Nephron progenitor cell (in vitro differentiated cells): ENCODE measurements around the gene COLEC12.

Experiments
- DNase-seq: peaks from one replicate; pipeline ENCODE4 v3.0.0; 2021
- H3K27ac Mint-ChIP-seq: 2 replicates; pipeline ENCODE4 v1.8.0; 2021; ENCODE audit warnings: mild to moderate bottlenecking, moderate library complexity, mixed read lengths
- H3K27me3 Mint-ChIP-seq: 2 replicates; pipeline ENCODE4 v1.8.0; 2021; ENCODE audit warnings: mild to moderate bottlenecking, low read depth, mixed read lengths; ENCODE audit not compliant: poor library complexity
- H3K36me3 Mint-ChIP-seq: 2 replicates; pipeline ENCODE4 v1.8.0; 2021; ENCODE audit warnings: low read depth, mixed read lengths
- H3K4me1 Mint-ChIP-seq: 2 replicates; pipeline ENCODE4 v1.8.0; 2021; ENCODE audit warnings: mixed read lengths
- H3K4me3 Mint-ChIP-seq: 2 replicates; pipeline ENCODE4 v1.8.0; 2021; ENCODE audit warnings: mild to moderate bottlenecking, moderate library complexity, mixed read lengths
- H3K9me3 Mint-ChIP-seq: 2 replicates; pipeline ENCODE4 v1.8.0; 2021; ENCODE audit warnings: mild to moderate bottlenecking, moderate library complexity, mixed read lengths
- TF ChIP-seq, protein P1 (sequence below): fragments of 200-600 bp; sonication (generic); IDR thresholded peaks from 2 replicates; pipeline ENCODE4 v1.5.0; 2021; ENCODE audit warnings: antibody characterized with exemption

The COLEC12 gene

DNA sequence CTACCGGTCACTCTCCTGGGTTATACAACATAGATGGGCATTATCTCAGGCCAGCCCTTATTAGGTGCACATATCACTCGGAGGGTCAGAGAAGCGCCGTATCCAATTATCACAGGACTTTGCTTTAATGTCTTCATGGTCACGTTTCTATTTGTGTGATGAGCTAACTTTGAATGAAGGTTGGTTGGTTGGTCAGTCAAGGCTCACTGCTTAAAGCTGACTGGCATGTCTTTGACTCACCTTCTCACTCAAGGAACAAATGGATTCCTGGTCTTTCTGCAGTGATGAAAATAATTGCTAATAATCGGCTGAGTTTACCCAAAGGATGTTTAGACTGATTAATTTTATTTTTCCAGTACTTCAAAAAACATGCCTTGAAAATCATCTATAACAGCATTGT, 39.7 kb downstream of the COLEC12 start:
- no peaks in the 10 kb centered on the region for H3K27me3 Mint-ChIP-seq
- peak overlapping the region; percentile 75 for H3K27ac Mint-ChIP-seq
- H3K4me3 Mint-ChIP-seq: no peak overlapping the region
- no peak for DNase-seq
- H3K9me3 Mint-ChIP-seq: peaks cover 30% of the 10 kb centered on the region
- H3K36me3 Mint-ChIP-seq: peaks cover 63% of the 10 kb centered on the region
- H3K4me1 Mint-ChIP-seq: peaks cover 79% of the 10 kb centered on the region
- TF ChIP-seq, protein P1, sequence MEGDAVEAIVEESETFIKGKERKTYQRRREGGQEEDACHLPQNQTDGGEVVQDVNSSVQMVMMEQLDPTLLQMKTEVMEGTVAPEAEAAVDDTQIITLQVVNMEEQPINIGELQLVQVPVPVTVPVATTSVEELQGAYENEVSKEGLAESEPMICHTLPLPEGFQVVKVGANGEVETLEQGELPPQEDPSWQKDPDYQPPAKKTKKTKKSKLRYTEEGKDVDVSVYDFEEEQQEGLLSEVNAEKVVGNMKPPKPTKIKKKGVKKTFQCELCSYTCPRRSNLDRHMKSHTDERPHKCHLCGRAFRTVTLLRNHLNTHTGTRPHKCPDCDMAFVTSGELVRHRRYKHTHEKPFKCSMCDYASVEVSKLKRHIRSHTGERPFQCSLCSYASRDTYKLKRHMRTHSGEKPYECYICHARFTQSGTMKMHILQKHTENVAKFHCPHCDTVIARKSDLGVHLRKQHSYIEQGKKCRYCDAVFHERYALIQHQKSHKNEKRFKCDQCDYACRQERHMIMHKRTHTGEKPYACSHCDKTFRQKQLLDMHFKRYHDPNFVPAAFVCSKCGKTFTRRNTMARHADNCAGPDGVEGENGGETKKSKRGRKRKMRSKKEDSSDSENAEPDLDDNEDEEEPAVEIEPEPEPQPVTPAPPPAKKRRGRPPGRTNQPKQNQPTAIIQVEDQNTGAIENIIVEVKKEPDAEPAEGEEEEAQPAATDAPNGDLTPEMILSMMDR: no peak

DNA sequence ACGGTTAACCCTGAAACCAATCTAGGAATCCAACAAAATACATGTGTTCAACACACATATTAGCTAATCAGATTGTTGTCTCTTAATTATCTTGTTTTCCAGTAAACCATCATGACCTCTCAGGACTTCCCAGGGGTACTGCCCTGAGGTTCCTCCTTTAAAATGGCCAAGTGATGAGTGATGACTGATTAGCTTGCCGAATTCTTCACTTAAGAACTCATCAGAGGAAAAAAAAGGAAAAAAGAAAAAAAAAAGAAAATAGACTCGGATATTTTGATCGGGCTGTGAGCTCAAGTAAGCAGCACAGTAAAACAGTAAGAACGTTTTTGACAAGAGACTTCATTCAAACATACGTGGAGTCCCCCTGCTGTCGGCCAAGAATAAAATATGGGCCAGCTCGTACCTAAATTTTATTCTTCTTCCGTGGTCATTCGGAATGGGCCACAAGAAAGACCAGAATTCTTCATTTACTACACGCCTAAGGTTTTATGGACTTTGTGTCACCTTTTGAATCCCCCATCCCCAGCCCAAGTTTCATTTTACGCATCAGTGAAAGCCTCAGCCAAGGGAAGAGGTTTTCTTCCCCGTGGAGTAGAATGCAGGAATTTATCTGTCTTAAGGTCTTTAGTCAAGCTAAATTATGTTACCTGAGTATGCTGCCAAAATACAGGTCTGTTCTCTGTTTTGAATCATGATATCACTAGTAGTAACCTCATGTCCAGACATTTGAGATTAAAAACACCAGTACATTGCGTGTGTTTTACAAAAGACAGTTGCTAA, 40.5 kb downstream of the COLEC12 start:
- Mint-ChIP-seq H3K36me3 (peaks cover 67% of the 10 kb centered on the region), H3K9me3 (peaks cover 30% of the 10 kb centered on the region), H3K27me3 (no peaks in the 10 kb centered on the region), H3K4me1 (peaks cover 81% of the 10 kb centered on the region), H3K4me3 (peak overlapping the region; percentile 39), H3K27ac (peak overlapping the region; percentile 65)
- DNase-seq: no peak
- TF ChIP-seq, protein P1: no peak

- TF ChIP-seq, protein P1: no peak
- peaks cover 36% of the 10 kb centered on the region for H3K9me3 Mint-ChIP-seq
- no peaks in the 10 kb centered on the region for H3K27me3 Mint-ChIP-seq
- H3K4me3 Mint-ChIP-seq: peak overlapping the region; percentile 51
- H3K36me3 Mint-ChIP-seq: peaks cover 70% of the 10 kb centered on the region
- H3K27ac Mint-ChIP-seq: peak overlapping the region; percentile 99
- peaks cover 79% of the 10 kb centered on the region for H3K4me1 Mint-ChIP-seq
- no peak for DNase-seq
Measured at GRCh38 chr18:457521-458412, 42.7 kb downstream of the COLEC12 start.

DNA sequence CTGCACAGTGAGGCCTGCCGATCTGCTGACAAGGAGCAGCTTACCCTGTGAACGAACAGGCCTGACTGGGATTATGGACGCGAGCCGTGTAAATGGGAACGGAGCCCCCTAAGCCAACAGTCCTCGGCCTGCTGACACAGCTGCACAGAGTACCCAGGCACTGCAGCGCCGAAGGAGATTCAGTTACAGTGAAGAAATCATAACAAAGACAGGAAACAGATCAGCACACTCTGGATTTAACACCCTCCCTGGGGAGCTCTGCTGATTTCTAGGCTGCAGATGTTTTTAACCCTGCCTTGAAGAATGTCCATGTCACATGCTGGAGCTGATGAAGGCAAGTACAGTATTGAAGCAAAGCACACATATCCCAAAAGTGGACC, 43.4 kb downstream of the COLEC12 start:
- Mint-ChIP-seq H3K4me3 (peak overlapping the region; percentile 51), H3K4me1 (peaks cover 81% of the 10 kb centered on the region), H3K9me3 (peaks cover 36% of the 10 kb centered on the region), H3K27me3 (no peaks in the 10 kb centered on the region), H3K27ac (peak overlapping the region; percentile 99), H3K36me3 (peaks cover 70% of the 10 kb centered on the region)
- TF ChIP-seq, protein P1: no peak
- peak; percentile 52 for DNase-seq

DNA sequence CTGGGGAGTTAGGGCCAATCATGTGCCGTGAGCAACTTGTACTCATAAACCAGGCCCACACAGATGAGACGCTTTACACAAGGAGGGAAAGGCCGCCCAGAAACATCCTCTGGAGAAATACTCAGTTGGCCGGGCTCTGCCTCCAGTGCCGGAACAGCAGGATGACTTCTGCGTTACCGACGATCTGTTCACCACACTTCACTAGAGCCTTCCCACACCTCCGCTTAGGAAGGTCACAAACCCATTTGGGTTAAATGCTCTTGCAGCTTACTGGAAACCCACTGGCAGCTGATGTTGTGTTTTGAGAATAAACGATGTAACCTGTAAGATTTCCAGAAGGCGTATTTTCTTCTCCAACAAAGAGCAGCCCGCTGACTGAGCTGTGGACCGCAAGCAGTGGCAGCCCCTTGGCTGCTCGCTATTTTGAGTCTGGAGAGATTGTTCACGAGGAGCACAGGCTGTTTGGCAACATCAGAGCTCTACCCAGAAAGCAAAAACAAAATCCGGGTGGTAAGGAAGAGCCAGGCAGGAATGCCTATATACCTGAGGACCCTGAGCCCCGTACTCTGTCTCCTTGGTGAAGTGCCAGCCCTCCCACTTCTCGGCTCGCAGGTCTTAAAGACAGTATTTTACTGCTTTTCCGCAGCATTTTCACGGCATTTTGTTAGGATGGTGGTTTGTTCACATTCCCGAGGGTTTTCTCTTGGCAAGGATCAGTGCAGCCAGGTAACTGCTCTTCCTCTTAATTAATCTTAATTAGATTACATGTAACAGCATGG, 44.0 kb downstream of the COLEC12 start:
- TF ChIP-seq, protein P1: no peak
- Mint-ChIP-seq H3K36me3 (peaks cover 70% of the 10 kb centered on the region), H3K27me3 (no peaks in the 10 kb centered on the region), H3K4me3 (peak overlapping the region; percentile 62), H3K9me3 (peaks cover 36% of the 10 kb centered on the region), H3K4me1 (peaks cover 79% of the 10 kb centered on the region), H3K27ac (peak overlapping the region; percentile 99)
- DNase-seq: no peak
